Erythroblast (primary cell): ENCODE results near the gene MSANTD4.
"Not testable (repeated sequence)": the region's sequence is repeated elsewhere in the genome, so short reads cannot be mapped to it uniquely, and the experiment has no call there.

Experiments used
- DNase-seq, 2 experiments: peaks; one replicate each; lab custom pipeline; 2025; lab: John Stamatoyannopoulos, UW
- GATA1 ChIP-seq: IDR thresholded peaks from 2 replicates; pipeline ENCODE4 v1.6.1; 2011; ENCODE audit warnings: low read depth, mild to moderate bottlenecking, control low read depth, low read length, moderate library complexity
- POLR2A ChIP-seq: IDR thresholded peaks from 2 replicates; pipeline ENCODE4 v1.6.1; 2011; ENCODE audit warnings: mild to moderate bottlenecking, low read length

Gene MSANTD4

DNA sequence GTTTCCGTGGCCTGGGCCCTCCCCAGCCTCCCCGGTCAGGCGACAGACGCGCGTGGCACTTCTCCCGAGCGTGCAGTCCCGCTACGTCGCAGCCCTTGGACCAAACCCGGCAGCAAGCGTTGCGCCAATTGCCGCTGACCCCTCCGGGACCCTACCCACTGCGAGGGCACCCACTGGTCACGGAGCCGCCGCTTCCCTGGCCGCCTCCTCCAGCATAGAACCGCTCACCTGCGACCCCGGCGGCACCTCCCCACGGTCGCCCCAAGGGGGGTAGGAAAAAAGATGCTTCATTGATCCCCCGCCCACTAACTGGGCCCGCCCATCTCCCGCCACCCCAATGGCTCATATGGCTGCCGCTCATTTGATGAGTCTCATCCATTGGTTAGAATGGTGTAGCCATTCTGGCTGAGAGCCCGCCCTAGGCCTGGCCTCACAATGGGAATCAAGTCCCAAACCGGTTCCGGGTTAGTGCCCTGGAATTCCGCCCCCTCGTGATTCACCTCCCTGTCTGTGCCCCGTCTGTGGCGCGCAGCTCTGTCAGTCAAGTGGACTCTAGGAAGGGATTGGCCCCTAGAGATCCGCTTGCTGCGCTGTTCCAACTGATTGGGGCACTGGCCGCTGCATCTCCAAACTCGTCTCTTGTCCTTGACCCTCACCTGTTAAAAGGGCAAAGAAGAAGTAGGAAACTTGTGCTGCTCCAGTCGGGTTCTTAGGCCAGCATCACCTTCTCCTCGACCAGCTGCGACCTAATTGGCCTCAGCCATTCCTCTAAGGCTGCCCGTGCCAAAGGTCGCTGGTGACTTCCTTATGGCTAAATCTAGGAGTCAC, at the start of gene MSANTD4:
MSANTD4 (minus strand) TSS at position 274 of the 828 bp plus-strand sequence. CDS start 11,323 bp downstream, outside the sequence.
- peak; percentile 98 to 99 for DNase-seq
- TF ChIP-seq POLR2A (peak; percentile 61), GATA1 (no peak)

DNA sequence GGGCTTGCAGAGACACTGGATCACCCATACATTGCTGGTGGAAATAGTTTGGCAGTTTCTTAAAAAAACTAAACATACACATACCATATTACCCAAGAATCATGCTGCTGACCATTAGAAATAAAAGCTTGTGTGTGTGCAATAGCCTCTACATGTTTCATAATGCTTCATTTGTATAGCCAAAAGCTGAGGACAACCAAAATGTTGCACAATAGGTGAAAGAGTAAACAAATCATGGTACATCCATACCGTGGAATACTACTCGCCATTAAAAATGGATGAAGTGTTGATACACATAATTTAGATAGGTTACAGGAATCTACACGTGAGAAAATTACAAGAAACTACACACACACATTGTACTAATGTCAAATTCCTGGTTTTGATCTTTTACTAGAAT, 48.6 kb upstream of the MSANTD4 start:
- no peak for DNase-seq
- TF ChIP-seq GATA1: no peak
- TF ChIP-seq POLR2A: no peak

DNA sequence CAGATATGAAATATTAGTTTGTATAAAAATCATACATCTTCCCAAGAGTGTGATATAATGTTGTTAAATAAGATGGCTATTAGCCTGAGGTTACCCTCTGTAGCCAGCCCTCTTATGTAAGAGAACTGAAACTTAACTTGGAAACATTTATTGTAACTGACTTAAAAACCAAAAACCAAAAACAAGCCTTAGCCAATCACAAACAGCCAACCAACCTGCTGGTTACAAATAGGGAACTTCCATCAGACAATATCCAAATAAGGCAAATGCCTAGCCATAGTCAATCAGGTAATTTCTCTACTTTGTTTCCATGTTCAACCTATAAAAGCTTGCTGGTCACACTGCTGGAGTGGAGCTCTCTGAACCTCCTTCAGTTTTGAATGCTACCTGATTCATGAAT, 41.0 kb upstream of the MSANTD4 start:
- TF ChIP-seq POLR2A (no peak), GATA1 (no peak)
- DNase-seq: no peak

DNA sequence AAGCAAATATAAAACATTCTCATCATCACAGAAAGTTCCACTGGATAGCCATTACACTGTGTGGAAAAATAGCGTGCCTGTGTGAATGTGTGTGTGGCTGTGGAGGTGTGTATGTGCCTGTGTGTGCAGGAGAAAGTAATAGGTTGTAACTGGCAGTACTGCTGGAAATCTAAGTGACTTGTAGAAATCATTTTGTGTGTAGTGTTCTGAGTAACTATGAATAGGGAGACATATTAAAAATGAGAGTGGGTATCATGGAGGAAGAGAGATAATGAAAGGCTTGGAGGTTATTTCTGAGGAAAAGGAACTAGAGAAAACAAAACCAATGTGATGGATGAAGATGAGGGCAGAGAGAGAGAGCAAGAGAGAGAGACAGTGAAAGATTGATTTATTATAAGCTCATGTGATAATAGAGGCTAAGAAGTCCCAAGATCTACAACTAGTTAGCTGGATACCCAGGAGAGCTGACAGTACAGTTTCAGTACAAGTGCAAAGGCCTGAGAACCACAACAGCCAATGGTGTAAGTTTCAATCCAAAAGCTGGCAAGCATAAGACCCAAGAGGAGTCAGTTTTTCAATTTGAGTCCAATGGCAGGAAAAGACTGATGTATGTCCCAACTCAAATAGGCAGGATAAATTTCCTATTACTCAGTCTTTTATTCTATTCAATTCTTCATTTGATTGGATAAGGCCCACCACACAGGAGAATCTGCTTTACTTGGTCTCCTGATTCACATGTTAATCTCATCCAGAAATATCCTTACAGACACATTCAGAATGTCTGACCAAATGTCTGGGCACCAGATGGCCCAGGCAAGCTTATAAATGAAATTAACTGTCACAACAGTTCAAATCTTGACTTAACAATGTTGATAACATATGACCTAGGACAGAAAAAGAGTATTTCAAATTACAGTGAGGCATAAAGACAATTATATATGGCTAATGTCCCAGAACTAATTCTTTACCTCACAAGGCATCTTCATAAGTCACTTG, 40.2 kb upstream of the MSANTD4 start:
- DNase-seq: no peak

DNA sequence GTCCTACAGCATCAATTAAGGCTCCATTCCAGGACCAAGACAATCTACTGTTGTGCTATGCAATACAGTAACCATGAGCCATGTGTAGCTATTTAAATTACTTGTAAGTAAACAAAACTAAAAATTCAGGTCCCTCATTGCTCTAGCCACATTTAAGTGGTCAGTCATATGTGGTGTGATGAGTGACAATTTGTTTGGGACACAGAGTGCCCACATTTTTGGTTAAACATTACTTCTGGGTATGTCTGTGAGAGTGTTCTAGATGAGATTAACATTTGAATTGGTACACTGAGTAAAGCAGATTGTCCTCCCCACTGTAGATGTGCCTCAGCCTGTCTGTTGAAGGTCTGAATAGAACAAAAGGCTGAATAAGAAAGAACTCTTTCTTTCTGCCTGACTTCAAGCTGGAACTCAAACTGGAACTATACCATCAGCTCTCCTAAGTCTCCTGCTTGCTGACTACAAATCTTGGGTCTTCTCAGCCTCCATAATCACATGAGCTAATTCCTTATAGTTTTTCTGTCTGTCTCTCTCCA, 39.3 kb upstream of the MSANTD4 start:
- TF ChIP-seq GATA1 (no peak), POLR2A (no peak)

More for the DNA sequence above, 40.2 kb upstream of the MSANTD4 start:
- TF ChIP-seq GATA1 (no peak), POLR2A (no peak)

DNA sequence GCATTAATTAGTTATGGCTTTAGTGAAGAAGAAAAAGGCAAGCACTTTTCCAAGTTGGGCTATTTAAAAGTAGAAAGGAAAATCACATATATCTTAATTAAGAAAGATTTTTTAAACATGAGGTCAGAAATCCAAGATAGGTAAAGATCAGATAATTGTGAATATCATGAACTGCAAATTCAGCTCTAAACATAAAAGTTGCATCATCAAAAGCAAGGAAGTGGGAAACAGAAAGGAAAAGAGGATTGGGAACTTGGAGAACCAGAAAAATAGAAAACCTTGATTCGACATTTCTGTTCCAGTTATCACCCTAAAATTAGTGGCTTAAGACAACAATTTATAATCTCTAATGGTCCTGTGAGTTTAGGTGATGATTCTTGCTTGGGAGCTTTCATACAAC, 37.6 kb upstream of the MSANTD4 start:
- TF ChIP-seq GATA1 (no peak), POLR2A (no peak)
- DNase-seq: no peak

More for the DNA sequence above, 39.3 kb upstream of the MSANTD4 start:
- DNase-seq: no peak

DNA sequence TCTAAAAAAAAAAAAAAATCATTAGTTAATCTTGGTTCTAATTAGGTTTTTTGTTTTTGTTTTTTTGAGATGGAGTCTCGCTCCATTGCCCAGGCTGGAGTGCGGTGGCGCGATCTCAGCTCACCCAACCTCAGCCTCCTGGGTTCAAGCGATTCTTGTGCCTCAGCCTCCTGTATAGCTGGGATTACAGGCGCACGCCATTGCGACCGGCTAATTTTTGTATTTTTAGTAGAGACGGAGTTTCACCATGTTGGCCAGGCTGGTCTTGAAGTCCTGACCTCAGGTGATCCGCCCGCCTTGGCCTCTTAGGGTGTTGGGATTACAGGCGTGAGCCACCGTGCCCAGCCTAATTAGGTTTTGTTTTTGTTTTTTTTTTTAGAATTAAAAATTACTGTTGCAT, 36.3 kb upstream of the MSANTD4 start:
- DNase-seq: not testable (repeated sequence)

DNA sequence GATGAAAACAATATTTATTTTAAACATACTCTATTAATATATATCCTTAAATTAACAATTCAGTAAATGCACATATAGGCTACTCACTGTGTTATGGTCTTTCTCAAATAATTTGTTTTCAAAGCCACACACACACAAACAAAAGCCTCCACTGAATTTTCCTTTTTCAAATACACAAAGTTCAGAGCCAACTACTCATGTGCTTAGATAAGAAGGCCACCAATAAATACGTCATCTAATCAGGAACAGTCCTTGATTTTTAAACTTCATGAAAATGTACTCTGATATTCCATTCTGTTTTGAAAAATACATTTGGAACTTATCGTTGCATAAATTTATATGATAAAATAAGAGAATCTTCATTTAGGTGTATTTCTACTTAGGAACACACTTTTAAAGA, 29.1 kb upstream of the MSANTD4 start:
- DNase-seq: no peak
- TF ChIP-seq POLR2A (no peak), GATA1 (no peak)

DNA sequence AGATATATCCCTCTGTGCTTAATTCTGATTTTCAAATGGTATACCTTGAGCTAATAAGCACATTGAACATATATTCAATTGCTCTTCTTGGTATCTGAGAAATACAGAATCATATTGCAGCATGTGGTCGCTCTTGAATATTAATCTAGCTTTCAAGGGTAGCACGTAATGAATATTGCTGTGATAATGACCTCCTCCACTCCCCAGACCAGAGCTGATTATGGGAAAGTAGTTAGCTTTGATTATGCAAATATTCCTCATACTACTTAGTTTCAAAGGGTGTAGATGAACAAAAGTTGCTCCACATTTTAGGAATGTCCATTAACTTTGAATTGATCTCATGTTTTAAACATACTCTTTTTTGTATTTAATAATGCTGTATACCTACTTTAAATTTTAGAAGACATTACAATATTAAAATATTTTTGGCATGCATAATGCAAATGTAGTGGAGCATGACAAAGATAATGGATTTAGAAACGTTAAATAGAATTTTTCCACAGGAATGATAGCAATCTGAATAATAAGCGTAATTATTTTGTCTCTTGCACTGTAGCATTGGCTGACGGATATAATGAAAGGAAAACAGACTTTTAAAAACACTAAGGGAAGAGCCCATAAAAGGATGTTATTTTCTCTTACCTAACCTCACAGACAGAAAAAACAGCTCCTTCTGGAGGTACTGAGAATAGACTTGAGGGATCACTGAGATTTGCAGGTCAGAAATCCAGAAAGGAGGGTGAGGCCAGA, 27.9 kb upstream of the MSANTD4 start:
- DNase-seq: no peak
- TF ChIP-seq POLR2A (no peak), GATA1 (no peak)

DNA sequence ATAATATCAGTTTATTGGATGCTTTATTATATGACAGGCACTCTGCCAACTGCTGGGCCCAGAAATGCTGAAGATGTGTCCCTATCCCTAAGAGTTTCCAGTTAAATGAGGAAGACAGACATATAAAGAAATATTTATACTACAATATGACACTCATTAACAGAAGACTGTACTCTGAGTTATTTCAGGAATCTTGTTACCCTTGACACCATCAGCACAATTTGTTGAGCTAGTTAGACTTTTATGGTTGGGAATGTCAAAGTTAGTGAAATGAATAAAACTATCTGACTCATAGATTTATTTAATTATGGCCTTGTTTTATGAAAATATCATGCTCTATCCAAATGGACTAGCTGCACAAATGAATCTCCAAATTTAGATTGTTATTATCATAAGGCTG, 25.6 kb upstream of the MSANTD4 start:
- TF ChIP-seq GATA1 (no peak), POLR2A (no peak)
- DNase-seq: no peak

DNA sequence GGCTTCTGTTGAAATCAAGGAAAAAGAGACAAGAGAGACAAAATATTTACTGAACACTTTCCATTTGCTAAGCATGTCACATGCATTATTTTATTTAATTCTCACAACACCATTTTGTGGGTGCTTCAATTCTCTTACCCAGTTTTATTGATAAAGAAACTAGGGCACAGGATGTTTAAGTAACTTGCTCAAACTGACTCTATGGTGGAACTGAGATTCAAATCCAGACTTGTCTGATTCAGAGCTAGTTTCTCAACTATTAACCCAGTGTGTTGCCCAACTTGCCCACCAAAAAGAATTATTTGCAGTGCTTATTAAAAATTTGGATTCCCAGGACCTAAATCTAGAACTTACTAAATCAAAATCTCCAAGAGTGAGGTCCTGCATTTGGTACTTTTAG, 21.5 kb upstream of the MSANTD4 start:
- TF ChIP-seq GATA1 (no peak), POLR2A (no peak)
- DNase-seq: no peak

DNA sequence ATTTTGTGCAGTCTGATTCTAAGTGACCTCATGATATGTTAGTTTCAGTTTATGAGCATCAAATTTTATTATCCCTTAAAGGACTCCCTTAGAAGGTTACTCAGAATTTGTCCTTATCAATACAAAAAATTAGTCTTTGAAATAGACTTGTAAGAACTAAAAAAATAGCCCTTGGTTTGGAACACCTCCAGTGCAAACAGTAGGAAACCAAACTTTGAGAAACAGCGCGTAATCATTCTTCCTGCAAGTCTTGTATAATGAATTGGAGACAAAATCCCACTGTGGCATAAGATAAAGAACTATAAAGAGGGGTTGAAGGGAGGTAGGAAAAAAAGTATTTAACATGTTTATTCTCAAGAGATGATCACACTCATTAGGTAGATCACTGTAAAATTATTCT, 10.8 kb upstream of the MSANTD4 start:
- no peak for DNase-seq
- TF ChIP-seq POLR2A (no peak), GATA1 (no peak)

DNA sequence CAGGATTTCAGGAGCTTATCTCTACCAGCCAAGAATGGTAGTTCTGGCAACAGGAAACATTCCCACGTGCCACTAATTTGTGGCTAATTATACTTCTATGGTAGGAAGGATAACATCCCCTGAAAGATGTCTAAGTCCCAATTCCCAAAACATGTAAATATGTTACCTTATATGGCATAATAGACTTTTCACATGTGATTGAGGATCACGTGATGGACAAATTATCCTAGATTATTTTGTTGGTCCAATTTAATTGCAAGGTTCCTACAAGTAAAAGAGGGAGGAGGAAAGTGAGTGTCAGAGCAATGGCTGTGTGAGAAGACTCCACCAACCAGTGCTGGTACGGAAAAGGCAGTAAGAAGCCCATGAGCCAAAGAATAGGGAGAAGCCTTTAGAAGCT, 9.9 kb upstream of the MSANTD4 start:
- TF ChIP-seq POLR2A (no peak), GATA1 (no peak)
- DNase-seq: no peak
